ENCODE results near the gene AFAP1.

DNA sequence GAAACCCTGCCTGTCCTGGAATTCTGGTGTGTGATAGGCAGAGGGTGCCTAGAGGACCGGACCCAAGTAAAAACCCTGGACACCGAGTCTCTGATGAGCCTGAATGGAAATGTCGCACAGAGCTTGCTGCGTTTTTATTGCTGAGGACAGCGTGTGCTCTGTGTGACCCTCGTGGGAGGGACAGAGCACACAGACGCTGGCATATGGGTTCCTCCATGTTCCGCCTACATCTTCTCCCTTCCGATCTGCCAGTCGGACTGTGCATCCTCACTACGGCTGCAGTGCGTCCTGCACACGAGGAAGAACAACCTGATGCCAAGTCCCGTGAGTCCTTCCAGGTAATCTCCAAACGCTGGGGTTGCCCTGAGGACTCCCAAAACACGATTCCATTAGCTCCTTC, 68.3 kb downstream of the AFAP1 start:
- TF ChIP-seq, protein P1, sequence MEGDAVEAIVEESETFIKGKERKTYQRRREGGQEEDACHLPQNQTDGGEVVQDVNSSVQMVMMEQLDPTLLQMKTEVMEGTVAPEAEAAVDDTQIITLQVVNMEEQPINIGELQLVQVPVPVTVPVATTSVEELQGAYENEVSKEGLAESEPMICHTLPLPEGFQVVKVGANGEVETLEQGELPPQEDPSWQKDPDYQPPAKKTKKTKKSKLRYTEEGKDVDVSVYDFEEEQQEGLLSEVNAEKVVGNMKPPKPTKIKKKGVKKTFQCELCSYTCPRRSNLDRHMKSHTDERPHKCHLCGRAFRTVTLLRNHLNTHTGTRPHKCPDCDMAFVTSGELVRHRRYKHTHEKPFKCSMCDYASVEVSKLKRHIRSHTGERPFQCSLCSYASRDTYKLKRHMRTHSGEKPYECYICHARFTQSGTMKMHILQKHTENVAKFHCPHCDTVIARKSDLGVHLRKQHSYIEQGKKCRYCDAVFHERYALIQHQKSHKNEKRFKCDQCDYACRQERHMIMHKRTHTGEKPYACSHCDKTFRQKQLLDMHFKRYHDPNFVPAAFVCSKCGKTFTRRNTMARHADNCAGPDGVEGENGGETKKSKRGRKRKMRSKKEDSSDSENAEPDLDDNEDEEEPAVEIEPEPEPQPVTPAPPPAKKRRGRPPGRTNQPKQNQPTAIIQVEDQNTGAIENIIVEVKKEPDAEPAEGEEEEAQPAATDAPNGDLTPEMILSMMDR (IDR thresholded peaks at IDR 0.05), result no peak
- TF ChIP-seq POLR2A (IDR thresholded peaks at IDR 0.05), result no peak

Data from lower leg skin (tissue), 3 donors.